ENCODE data around the gene ASCL5.
"Not testable (repeated sequence)": the region's sequence is repeated elsewhere in the genome, so short reads cannot be mapped to it uniquely, and the experiment has no call there.

The ASCL5 gene, protein sequence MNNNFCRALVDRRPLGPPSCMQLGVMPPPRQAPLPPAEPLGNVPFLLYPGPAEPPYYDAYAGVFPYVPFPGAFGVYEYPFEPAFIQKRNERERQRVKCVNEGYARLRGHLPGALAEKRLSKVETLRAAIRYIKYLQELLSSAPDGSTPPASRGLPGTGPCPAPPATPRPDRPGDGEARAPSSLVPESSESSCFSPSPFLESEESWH

DNA sequence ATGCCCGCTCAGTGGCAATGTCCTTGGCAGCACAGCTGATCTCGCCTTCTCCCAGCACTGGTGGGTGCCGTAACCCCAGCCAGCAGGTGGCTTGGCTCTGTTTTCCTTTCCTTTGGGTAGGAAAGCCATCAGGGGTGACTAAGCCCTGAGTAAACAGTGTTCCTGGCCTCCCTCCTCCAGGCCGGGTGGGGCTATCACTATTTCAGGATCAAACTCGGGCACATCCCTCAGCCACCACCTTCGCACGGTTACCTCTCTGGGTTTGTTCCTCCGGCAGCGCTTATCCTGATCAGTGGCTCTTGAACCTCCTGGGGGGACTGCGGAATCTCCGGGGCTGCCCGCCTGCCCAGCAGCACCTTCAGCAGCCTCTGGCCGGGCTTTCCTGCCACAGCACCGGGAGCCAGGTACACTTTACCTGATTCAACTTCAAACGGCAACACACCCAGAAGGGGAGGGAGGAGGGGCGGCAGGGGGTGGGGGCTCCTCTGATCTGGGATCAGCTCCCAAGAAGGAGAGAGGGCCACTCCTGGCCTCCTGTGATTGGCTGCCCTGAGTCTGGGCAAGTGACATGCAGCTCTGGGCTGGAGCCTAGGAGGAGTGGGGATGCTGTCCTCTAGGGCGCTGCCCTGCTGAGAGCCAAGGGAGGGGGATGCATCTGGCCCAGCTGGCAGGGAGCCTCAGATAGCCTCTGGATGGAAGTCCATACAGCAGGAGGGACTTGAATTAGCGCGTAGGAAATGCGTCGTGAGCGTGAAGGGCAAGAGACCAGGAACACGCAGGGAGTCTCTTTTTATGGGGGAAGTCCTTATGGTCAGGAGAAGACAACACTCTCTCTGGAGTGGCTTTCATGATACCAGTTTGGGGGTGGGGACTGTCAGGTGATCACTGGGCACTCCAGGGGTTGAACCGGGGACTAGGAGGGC is at the start of gene ASCL5:
Gene ASCL5, minus strand, starts transcription at position 353 of the 923 bp plus-strand sequence. CDS start 11,812 bp downstream, outside the sequence.
- peak; percentile 81 for DNase-seq (ENCODE audit: low read depth)

DNA sequence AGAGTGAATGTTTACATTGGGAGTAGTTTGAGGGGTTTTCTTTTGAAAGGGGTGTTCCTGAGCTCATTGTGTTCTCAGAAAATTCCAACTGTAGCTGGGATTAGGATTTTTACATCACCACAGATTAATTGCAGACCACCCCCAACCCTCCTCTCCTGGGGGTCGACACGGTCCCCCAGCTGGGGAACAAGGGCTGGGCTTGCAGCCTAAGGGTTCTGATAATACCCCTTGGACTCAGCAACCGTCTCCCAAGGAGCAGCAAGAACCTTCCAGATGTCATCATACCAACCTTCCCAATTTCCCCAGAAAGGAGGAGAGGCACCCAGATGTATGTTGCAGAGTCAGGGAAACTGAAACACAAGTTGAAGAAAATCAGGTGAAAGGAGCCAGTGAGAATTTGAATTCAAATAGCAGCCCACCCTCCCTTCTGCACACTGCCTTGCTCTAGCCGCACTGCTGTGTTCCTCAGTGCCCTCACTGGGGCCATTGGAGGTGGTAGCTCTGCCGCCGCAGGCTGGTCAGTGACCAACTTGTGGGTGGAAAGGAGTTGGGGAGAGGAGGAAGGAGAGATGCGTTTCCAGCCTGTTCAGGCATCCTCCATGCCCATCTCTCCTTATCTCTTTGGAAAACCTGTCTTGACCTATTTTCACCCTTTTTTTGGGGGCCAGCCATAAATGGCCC is 49.0 kb upstream of the ASCL5 start:
- DNase-seq (ENCODE audit: low read depth) = no peak

DNA sequence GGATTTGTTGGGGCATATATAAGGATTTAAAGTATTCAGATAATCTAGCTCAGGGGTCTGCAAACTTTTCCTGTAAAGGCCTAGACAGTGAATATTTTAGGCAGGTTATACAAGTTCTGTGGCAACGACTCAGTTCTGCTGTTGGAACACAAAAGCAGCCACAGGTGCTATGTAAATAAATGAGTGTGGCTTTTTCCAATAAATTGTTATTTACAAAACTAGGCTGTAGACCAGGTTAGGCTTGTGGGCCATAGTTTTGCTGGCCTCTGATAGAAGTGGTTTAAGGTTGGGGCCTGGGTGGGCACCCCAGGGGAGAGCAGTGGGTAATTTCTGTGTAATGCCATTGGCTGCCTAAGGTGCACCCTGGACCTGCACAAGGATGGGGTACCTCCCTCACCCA is 46.8 kb upstream of the ASCL5 start:
- no peak for DNase-seq (ENCODE audit: low read depth)

DNA sequence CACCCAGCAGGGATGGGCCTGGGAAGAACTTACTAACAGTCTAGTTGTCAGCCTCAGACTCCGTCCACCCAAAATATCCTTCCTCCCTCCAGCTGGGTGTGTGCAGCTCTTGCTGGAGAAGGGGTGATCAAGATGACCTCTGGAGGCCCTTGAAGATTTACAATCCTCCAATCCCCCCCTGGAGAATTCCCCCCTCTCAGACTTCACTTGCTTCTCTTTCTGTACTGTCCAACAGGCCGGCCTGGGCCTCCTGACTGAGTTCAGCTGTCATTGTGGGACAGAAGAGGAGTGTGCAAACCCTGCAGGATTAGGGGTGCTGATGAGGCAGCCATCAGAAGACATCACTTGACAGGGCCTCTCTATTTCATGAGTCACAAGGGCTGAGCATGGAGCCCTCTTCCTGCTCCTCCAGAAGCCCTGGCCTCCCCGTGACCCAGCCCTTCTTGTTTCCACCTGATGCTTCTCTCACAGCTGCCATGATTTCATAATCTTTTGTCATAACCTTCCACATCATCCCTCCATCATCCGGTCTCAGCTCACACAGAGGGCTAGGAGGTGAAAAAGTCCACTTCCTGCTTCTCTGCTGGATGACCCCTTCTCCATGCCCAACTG is 46.1 kb upstream of the ASCL5 start:
- DNase-seq (ENCODE audit: low read depth) = peak; percentile 77

DNA sequence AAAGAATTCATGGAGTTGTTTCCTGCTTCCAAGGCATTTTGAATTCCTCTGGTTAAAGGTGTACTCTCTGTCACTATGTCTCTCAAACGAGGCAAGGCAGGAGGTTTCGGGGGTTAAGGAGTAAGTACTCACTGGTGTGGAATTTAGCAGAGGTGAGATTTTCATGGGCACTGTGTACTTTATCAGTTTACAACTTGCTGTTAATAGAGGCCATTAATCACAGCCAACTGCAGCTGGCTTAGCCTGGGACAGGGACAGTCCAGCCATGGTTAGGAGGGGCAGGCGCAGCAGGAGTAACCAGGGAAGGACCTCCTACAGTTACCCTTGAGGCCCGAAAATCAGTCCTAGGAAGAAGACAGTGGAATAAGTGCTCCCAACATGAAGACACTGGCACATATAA is 45.3 kb upstream of the ASCL5 start:
- DNase-seq (ENCODE audit: low read depth) = no peak

DNA sequence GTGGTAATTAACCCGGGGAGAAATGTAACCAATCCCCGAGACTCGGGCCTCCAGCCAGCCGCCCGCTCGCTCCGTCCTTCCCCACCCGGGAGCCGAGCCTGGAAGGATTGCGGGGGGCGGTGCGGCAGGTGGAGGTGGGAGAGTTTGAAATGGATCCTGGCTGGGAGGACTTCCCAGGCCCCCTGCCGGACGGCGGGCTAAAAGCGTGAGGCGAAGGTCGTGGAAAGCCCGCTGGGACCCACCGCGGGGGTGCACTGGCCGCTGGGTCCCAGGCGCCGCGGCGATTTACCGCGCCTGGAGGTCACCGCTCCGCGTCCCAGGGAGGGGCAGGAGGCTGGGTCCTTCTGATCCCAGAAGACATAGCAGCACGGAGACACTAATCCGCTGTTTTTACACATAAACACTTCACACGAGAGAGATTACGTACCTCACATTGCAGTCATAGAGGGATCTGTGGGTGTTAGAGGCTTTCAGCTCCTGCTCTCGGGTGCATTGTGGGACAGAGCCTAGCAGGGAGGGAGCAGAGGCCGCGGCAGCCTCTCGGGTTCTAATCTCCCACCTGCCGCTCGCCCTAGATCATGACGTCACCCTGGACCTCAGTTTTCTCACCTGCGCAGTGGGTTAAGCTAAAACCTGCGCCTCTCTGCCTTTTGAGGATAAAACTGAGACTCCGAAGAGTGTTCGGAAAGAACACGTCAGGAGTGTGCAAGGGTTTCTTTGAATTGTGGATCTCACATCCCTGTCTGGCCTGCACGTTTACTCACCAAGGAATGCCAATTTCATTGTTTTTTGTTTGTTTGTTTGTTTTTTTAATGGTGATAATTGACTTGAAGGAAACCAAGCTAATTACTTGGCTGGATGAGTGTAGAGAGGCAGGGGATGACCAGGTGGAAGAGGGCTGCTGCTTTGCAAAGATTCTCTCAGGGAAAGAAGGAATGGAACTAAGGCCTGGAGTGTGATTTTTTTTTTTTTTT is 44.4 kb upstream of the ASCL5 start:
- DNase-seq (ENCODE audit: low read depth) = peak; percentile 50

DNA sequence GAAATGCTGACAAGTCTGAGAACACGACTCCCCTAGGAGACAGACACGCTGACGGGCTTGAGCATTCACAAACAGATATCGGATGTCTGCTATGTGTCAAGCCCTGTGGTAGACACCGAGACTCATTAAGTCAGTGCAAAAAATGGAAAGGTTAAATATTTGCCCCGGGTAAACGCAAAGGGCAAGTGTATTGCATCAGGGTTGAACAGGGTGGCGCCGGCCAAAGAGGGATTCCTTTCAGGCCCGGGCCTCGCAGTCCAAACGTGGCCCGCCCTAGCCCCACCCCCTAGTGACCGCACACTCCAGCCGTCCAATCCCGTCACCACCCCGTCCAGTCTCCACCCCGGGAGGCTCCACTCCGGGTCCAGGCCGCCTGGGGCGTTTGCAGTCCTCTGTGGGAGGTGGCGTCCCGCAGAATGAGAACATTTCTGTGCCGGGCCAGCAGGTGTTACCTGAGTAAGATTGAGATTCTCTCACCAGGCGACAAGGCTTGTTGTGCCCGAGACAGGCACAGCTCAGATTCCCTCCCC is 43.6 kb upstream of the ASCL5 start:
- DNase-seq (ENCODE audit: low read depth) = peak; percentile 93

DNA sequence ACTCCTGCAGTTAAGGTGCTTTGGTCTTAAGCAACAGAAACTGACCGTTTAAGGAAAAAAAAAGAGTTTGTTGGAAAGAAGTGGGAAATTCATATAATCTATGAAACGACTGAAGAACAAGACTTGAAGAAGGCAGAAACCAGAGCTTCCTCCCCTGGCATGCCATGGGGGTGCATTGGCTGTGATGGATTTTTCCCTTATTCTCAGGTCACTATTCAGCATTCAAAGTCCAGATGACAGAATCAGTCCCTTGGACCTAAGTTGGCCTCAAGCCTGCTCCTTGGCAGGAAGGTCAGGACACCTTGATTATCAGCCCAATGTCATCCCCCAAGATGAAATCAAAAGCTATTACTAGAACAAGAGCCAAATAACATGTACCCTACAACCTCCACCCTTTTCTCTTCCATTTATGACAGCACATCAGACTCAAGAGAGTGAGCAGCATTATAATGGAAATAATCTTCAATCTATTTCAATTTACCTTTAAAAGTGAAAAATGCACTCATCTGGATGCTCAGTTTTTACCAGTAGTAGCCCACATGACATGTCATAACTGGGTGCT is 43.1 kb upstream of the ASCL5 start:
- no peak for DNase-seq (ENCODE audit: low read depth)

DNA sequence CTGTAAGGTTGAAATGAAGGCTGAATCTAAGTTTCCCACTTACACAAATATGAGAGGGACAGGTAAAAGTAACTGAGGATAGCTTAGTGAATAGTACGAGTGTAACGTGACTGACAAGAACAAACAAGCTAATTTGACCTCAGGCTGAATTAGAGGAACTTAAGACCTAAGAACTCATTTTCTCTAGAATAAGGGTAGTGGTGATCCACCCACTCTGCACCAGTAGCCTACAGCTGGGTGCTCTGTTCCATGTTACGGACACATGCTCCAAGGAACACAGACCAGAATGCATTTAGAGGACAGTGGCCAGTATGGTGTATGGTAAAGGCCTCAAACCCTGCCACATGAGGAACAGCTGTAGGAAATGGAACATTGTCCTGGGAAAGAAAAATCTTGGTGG is 42.2 kb upstream of the ASCL5 start:
- no peak for DNase-seq (ENCODE audit: low read depth)

DNA sequence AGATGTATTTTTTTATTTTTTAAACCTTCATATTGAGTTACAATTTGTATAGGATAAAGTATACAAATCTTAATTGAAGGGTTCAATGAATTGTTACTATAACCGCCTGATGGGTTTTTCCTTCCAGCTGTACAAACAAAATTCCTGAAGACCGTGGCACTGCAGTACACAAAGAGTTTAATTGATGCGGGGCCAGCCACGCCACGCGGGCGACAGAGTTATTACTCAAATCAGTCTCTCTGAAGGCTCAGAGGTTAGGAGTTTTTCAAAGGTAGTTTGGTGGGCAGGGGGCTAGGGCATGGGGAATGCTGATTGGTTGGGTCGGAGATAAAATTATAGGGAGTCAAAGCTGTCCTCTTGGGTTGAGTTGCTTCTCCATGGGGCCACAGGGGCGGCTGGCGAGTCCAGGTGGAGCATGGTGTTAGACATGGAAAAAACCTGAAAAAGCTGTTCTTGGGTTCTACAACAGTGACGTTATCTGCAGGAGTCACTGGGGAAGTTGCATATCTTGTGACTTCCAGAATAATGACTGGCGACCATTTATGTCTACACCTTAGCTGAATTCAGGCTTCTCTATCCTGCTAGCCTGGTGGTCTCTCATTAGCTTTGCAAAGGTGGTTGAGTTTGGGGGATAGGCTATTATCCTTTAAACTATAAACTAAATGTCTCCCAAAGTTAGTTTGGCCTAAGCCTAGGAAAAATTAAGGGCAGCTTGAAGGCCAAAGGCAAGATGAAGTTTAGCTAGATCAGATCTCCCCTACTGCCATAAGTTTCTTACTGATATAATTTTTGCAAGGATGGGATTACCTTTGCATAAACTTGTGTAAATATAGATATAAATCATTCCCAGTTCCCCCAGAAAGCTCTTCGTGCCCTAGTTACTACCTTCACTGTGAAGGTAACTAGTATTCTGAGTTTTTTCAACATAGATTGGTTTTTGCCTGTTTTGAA is 40.3 kb upstream of the ASCL5 start:
- no peak for DNase-seq (ENCODE audit: low read depth)

DNA sequence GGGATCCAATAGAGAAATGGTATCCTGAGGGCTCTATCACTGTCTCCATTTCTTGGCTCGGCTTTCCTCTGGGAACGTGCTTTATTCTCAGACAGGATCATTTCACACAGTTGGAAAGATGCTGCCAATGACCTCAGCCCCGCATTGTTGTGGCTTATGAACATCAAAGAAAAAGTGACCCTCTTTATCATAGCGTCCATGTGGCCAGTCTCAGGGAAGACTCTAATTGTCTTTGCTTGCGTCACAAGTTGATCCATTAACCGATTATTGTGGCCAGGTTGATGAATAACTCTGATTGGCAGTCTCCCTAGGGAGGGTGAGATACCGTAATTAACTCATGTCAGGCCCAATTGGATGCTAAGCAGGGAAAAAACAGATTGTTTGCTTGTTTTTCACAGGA is 37.7 kb upstream of the ASCL5 start:
- DNase-seq (ENCODE audit: low read depth) = no peak

DNA sequence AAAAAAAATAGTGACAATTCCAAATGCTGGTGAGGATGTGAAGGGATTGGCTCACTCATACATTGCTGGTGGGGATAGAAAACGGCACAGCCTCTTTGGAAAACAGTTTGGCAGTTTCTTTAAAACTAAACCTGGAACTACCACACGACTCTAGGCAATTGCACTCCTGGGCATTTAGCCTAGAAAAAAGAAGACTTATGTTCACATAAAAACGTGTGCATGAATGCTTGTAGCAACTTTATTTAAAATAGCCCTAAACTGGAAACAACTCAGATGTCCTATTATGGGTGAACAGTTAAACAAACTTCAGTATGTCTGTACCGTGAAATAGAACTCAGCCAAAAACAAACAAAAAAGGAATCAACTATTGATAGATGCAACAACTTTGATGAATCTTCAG is 36.7 kb upstream of the ASCL5 start:
- no peak for DNase-seq (ENCODE audit: low read depth)

DNA sequence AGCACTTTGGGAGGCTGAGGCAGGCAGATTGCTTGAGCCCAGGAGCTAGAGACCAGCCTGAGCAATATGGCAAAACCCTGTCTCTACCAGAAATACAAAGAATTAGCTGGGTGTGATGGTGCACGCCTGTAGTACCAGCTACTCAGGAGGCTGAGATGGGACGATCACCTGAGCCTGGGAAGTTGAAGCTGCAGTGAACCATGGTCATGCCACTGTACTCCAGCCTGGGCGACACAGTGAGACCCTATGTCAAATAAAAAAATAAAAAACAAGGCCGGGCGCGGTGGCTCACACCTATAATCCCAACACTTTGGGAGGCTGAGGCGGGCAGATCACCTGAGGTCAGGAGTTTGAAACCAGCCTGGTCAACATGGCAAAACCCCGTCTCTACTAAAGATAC is 36.1 kb upstream of the ASCL5 start:
- not testable (repeated sequence) for DNase-seq (ENCODE audit: low read depth)

DNA sequence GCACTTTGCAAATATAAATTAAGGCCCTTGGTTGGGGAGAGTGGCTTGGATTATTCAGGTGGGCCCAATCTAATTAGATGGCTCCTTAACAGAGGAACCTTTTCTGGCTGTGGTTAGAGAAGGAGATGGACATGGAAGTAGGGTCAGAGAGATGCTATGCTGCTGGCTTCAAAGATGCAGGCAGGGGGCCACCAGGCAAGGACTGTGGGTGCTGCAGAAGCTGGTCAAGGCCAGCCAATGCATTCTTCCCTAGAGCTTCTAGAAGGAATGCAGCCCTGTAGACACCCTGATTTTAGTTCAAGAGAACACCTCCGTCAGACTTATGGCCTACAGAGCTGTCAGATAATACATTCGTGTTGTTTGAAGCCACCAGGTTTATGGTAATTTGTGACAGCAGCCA is 31.0 kb upstream of the ASCL5 start:
- no peak for DNase-seq (ENCODE audit: low read depth)

DNA sequence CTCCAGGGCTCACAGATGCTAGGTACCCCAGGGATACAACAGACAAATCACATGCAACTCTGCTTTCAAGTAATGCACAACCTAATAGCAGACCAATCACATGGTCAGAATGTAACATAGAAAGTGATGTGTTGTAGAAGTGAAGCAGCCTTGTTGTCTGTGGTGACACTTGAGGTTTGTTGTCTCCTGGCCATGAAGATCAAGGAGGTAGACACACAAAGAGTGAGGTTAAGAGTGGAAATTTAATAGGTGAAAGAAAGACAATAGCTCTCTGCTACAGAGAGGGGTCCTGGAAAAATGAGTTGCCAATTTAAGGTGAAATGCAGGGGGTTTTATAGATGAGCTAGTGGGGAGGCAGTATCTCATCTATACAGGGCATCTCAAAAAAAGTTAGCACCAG is 29.8 kb upstream of the ASCL5 start:
- DNase-seq (ENCODE audit: low read depth) = no peak

DNA sequence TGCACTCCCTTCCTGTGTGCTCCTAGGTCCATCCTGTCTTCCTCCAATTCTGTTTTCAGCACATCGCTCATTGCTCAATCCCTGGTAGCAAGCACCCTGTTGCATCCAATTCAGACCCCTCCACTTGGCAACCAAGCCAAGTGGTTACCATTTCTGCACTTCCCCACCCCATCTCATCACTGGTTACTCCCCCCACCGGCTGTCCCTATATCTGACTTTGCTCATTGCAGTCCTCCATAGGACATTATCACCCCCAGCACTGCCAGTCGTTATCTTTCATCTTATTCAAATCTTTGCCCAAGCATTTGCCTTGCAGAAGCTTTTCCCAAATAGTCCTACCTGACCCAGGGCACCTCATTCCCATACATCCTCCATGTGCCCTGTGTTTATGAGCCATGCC is 29.4 kb upstream of the ASCL5 start:
- DNase-seq (ENCODE audit: low read depth) = no peak

DNA sequence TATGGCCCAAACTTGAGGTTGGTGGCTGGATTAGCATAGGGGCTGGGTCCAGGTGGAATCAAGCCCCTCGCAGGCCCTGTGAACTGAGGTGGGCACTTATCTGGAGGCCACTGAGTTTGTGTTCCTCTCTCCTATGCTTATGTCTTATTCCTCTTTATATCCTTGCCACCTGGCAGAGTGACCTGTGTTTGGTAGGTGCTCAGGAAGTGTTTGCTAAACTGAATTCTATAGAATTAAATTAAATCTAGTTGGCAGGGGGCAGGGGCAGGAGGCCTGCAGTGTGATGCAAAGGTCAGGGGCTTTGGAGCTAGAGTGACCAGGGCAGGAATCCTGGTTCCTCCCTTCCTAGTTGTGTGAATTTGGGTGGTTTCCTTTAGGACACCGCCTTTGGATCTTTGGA is 28.4 kb upstream of the ASCL5 start:
- DNase-seq (ENCODE audit: low read depth) = no peak

DNA sequence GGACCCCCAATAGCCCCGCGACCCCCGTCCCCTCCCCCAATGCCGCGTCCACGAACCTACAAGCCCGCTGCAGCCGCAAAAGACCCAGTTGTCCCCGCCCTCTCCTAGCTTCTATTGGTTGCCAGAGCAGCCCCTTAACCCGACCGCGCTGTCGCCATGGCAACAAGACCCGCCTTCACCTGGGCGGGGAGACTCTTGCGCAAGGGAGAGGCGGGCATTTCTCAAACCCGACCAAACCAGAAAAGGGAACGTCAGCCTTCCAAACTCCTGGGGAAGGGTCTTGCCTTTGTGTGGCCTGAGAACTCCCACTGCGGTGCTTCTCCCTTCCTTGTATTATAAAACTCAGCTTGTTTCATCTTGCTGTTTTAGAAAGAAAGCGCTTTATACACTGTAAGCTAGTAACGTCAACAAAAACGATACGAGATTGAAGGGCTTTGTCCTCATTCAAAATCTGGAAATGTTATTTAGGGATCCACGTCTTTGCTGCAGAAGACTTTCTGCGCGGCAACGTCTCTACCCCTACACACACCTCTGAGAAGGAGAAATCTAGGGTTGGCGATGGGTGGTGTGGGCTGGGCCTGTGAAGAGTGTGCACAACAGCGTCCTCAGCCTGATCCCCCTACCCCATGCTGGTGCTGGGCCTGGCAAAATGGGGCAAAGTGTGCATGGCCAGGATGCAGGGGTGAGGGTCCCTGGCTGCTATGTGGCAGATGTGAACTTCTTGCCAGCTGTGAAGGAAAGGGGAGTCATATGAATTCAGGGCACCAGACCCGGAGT is 27.6 kb upstream of the ASCL5 start, which contains the start of gene TMEM9:
Gene TMEM9, minus strand, starts transcription at position 86 of the 777 bp plus-strand sequence. CDS start 551 bp downstream, outside the sequence.
- DNase-seq (ENCODE audit: low read depth) = peak; percentile 95
